GM19328 (cell line): ENCODE results near the gene LHCGR.

Experiments
- ATAC-seq: cut with Tn5 transposase; IDR thresholded peaks from one replicate; pipeline ENCODE4 v1.9.1; 2021; ENCODE audit warnings: mild to moderate bottlenecking, moderate library complexity; ENCODE audit not compliant: unreplicated experiment

Gene LHCGR

DNA sequence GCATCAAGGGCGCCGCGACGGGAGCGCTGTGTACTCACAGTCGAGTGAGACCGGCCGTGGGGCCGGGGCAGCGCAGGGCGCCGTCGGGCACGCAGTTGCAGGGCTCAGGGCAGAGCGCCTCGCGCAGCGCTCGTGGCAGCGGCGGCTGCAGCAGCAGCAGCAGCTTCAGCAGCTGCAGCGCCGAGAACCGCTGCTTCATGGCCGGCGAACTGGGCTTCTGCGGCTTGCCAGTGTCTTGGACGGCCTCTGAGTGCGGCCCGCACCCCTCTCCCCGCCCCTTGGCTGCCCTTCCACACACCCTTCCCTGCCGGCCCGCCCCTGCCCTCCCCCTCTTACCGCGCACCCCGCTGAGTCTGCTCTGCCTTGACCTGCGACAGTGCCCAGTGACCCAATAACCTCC, at the start of gene LHCGR:
LHCGR (minus strand) TSS at position 252 of the 400 bp plus-strand sequence; CDS start at position 199, 53 bp downstream.
- ATAC-seq: no peak

- ATAC-seq: no peak
Observed at GRCh38 chr2:48799601-48800000, 44.1 kb upstream of the LHCGR start.

DNA sequence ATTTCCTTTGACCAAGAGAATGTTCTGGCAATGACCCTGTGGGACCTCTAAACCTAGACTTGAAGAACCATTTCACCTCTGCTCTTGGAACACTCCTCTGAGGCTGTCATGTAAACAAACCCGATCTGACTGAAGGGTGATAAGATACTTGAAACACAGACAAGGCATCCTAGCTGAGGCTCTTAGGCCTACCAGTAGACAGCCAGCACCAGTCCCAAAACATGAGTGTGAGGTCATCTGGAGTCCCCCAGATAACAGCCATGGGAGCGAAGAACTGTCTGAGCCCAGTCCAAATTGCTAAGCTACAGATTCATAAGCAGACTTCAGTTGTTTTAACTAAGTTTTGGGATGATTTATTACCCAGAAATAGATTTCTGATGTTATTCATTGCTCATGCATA, 39.5 kb upstream of the LHCGR start:
- no peak for ATAC-seq

DNA sequence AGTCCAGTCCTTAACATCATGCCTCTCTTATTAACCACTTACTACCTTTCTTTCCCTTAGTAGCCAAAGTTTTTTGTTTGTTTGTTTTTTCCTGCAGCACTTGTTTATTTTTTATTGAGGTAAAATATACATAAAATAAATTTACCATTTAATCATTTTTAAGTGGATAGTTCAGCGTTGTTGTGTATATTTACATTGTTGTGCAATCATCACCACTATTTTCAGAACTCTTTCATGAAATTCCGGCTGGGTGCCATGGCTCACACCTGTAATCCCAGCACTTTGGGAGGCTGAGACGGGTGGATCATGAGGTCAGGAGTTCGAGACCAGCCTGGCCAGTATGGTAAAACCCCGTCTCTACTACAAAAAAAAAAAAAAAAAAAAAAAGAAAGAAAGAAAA, 38.1 kb upstream of the LHCGR start:
- ATAC-seq: no peak

DNA sequence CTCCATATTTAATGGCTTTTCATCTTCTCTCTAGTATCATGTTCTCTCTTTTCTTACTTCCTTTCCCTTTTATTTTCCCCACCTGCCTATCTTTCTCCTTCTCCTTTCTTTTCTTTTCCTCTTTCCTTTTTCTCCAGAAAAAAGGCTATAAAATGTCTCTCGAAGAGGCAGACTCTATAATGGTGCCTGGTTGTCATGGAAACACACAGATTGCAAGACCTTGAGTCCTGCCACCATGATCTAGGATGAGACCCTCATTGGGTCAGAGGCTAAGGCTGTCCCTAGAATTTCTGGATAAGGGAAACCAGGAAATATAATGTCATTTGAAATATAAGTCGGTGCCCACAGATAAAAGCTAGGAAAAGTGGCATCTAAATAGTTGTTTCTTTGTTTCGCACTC, 36.5 kb upstream of the LHCGR start:
- ATAC-seq: no peak

- no peak for ATAC-seq
Observed at GRCh38 chr2:48790407-48791170, 35.1 kb upstream of the LHCGR start.

DNA sequence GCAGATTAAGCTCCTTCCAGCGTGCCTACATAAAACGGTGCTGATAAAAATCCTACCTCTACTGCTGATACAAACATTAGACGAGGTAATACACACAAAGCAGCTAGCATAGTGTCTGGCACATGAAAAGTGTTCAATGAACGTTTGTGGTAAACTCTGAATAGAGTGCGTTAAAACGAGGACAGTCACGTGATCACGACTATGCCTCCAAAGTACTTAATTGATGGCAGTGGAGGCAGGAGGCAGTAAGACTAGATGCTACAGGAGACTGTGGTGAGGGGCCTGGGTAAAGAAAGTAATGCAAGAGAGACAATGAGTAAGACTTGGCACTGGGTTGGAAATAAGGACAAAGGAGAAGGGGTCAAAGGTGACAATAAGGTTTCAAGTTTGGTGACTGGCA, 32.1 kb upstream of the LHCGR start:
- ATAC-seq: no peak

DNA sequence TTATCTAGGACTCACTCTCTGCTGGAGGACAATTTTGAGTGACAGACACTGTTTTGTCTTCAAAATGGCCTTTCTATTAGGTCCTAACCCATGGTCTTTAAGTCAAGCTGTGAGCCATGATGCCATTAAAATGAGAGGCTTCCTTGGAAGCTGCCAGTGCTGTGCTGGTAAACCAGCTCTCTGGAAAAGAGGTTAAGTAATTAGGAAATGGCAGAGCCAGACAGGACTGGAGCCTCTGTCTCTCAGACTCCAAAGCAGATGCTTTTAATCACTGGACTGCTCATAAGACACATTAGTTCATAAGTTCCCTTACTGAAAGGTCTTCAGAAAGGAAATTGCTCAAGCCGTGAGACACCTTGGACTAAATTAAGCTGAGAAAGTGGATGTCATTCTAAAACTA, 25.8 kb upstream of the LHCGR start:
- no peak for ATAC-seq

DNA sequence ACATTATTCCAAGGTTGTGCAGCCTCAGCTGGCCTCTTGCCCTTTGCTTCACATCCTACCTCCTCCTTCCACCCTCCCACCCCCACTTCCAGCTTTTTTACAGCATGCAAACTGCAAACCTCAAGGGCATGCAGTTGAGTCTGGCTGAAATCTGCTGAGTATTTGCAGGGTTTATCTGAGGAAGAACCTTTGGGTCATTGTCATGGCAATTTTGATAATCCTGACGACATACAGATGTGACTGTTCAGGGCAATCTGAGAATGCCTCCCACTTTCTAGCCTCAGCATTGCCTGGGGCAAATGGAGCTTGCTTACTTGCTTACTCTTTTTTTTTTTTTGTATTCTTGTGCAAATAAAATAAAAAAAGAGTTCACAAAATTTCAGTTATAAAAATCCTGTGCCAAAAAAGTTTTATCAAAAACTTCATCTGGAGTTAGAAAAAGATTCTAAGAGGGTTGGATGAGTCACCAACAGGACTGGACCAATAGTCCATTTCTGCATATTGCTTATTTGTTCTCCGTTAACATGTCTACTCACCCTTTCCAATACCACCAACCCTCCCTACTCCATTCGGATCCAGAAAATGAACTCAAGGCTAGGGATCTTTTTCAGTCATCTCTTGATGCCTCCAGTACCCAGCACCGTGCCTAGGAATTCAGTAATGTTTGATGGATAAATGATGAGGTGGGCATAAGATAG, 23.6 kb upstream of the LHCGR start:
- no peak for ATAC-seq

- ATAC-seq: no peak
Observed at GRCh38 chr2:48774251-48774650, 18.7 kb upstream of the LHCGR start.

- ATAC-seq: no peak
Observed at GRCh38 chr2:48771241-48772014, 15.9 kb upstream of the LHCGR start.

GRCh38 chr2:48770181-48770580, 14.7 kb upstream of the LHCGR start:
- no peak for ATAC-seq

DNA sequence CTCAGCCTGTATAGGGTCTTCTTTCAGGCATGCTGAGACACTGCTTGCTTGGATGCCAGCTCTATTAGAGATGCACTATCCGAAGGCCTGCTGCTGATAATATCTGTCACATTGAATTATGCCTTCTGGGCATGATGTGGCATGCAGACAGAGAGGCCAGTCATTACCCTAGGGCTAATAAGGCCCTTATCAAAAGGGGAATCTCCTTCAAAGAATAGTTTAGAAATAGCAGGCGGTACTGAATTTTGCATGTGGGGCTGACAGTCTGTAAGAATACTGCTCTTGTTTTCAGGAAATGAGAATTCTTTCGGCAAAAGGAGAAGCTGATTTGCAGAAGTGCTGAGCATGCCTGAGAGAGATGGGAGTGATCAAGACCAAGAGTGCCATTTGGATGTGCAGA, 13.1 kb upstream of the LHCGR start:
- ATAC-seq: no peak

- no peak for ATAC-seq
Observed at GRCh38 chr2:48767330-48767729, 11.8 kb upstream of the LHCGR start.

DNA sequence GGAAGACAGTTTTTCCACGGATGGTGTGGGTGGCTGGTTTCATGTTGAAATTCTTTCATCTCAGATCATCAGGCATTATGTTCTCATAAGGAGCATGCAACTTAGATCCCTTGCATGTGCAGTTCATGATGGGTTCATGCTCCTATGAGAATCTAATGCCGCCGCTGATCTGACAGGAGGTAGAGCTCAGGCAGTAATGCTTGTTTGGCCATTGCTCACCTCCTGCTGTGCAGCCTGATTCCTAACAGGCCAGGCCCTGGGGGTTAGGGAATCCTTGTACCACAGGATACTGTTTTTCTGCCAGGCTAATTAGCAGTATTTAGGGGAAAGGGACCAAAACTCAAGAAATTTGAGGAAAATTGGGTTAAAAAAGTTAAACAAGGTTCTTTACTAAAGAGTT, 5.3 kb upstream of the LHCGR start:
- ATAC-seq: no peak

DNA sequence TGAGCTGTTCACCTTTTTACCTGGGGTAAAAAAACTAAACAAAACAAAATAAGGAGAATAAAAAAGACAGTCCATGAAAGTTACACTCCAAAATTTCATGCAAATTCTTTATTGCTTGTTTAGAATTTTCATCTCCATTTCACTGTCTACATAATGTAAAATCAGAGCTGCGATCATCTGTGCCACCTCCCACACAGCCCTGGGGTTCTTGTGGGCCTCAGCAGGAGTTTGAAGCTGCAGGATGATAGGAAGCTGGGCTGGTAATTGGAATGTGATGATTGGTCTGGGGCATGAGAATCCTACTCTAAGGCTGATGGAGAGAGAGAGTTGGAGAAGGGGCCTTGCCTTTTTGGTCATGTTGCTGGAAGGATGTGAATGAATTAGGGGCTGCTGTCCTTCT, 4.2 kb upstream of the LHCGR start:
- ATAC-seq: no peak

- ATAC-seq: no peak
Observed at GRCh38 chr2:48756289-48756688, 765 bp upstream of the LHCGR start.

GRCh38 chr2:48754874-48755273, 650 bp downstream of the LHCGR start:
- ATAC-seq: no peak

DNA sequence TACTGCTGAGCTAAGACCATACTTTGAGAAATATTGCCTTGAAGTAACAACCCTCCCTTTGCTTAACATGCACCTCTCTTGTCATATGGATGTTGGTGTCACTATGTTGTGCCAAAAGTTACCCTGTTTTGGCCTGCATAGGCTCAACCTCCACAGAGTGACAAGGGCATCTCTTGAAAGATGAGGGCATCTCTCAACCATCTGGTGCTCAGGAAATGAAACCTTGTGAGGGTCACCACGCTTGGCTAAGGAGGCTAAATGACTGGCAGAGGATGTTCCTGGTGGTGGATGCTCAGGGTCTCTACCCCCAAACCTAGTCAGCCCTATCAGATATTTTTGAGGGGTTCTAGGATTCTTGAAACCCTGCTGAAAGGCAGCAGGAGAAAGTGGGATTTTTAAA, 2.3 kb downstream of the LHCGR start:
- ATAC-seq: no peak

GRCh38 chr2:48750128-48750739, 5.3 kb downstream of the LHCGR start:
- peak; percentile 59 for ATAC-seq
